ENCODE measurements around the gene NCAPH2.

DNA sequence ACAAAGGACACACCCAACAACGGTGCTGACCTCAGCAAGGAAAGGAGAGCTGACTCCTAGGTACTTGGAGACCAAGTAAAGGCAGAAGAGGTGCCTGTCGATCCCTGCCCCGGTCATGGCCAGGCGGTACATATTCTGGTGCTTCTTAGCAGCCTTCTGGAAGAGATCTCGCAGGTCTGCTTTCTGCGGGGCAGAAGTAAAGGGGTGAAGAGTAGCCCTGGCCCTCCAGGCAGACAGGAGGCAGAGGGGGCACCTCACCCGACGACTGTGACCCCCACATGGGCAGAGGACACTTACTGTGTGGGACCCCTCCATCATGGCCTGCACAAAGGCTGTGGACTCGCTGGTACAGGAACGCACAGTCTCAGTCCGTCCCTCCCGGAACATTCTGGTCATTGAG lies 62.8 kb downstream of the NCAPH2 start:
- TF ChIP-seq ZNF274 (IDR thresholded peaks at IDR 0.05; ENCODE audit: low read depth, low read length), result no peak
- no peak for TF ChIP-seq YY1 (IDR thresholded peaks at IDR 0.05; ENCODE audit: insufficient read depth, insufficient read length)
- TF ChIP-seq SUZ12 (IDR thresholded peaks at IDR 0.05; ENCODE audit: extremely low read depth, insufficient read depth, insufficient read length), result no peak

Data from NT2/D1 (cell line).